ENCODE data around the gene SF3B1. TPM values are rescaled to one million over a fixed set of nuclear protein-coding genes. Genes with fewer than 3 reads are reported as not detected.

The SF3B1 gene
- total and polyA plus RNA-seq, 7 donors, result 89.2 to 162 (median 136) TPM

- H3K4me1 ChIP-seq, result no peaks in the 10 kb centered on the region
- no peaks in the 10 kb centered on the region for H3K36me3 ChIP-seq (ENCODE audit: insufficient read depth in 1 of 2, low read depth in 1 of 2)
- TF ChIP-seq CTCF (IDR thresholded peaks at IDR 0.05), result no peak
- H3K9me3 ChIP-seq, result no peaks in the 10 kb centered on the region
- intact Hi-C loops (cut with DNase I), result no loop called here
- ATAC-seq (no peak), DNase-seq (no peak)
- no peak overlapping the region for H3K4me3 ChIP-seq
- H3K27me3 ChIP-seq (ENCODE audit: insufficient read depth in 3 of 3, low read length in 2 of 3), result no peaks in the 10 kb centered on the region
- no peak overlapping the region for H3K27ac ChIP-seq
Measured at GRCh38 chr2:197360744-197361156, 74.1 kb downstream of the SF3B1 start.

GRCh38 chr2:197359859-197360258 is 75.0 kb downstream of the SF3B1 start:
- WGBS, 3 donors, result 94 to 96% (median 94%) methylated on average over 1 of the region's 1 CpG

GRCh38 chr2:197358931-197359330 is 75.9 kb downstream of the SF3B1 start:
- no peak for ATAC-seq

More at GRCh38 chr2:197359859-197360258, 75.0 kb downstream of the SF3B1 start:
- no peaks in the 10 kb centered on the region for H3K4me1 ChIP-seq
- H3K9me3 ChIP-seq, result no peaks in the 10 kb centered on the region
- intact Hi-C loops (cut with DNase I), result no loop called here
- ATAC-seq (no peak), DNase-seq (no peak)
- no peak for TF ChIP-seq CTCF (IDR thresholded peaks at IDR 0.05)
- H3K27ac ChIP-seq, result no peak overlapping the region
- H3K27me3 ChIP-seq (ENCODE audit: insufficient read depth in 3 of 3, low read length in 2 of 3), result no peaks in the 10 kb centered on the region
- no peak overlapping the region for H3K4me3 ChIP-seq
- no peaks in the 10 kb centered on the region for H3K36me3 ChIP-seq (ENCODE audit: insufficient read depth in 1 of 2, low read depth in 1 of 2)

GRCh38 chr2:197357986-197358385 is 76.8 kb downstream of the SF3B1 start:
- H3K4me1 ChIP-seq, result no peaks in the 10 kb centered on the region
- no peak overlapping the region for H3K27ac ChIP-seq
- H3K27me3 ChIP-seq (ENCODE audit: insufficient read depth in 3 of 3, low read length in 2 of 3), result no peaks in the 10 kb centered on the region
- intact Hi-C loops (cut with DNase I), result no loop called here
- TF ChIP-seq CTCF (IDR thresholded peaks at IDR 0.05), result no peak
- ATAC-seq (no peak), DNase-seq (no peak)
- WGBS, 3 donors, result 37 to 75% (median 42%) methylated on average over 1 of the region's 1 CpG
- no peaks in the 10 kb centered on the region for H3K9me3 ChIP-seq
- H3K4me3 ChIP-seq, result no peak overlapping the region
- no peaks in the 10 kb centered on the region for H3K36me3 ChIP-seq (ENCODE audit: insufficient read depth in 1 of 2, low read depth in 1 of 2)

More at GRCh38 chr2:197358931-197359330, 75.9 kb downstream of the SF3B1 start:
- Histone ChIP-seq H3K27me3 (ENCODE audit: insufficient read depth in 3 of 3, low read length in 2 of 3) (no peaks in the 10 kb centered on the region), H3K9me3 (no peaks in the 10 kb centered on the region), H3K27ac (no peak overlapping the region), H3K36me3 (ENCODE audit: insufficient read depth in 1 of 2, low read depth in 1 of 2) (no peaks in the 10 kb centered on the region), H3K4me3 (no peak overlapping the region), H3K4me1 (no peaks in the 10 kb centered on the region)
- intact Hi-C loops (cut with DNase I), result no loop called here
- no peak for DNase-seq
- 54 to 64% (median 56%) methylated on average over 2 of the region's 2 CpGs for WGBS, 3 donors
- no peak for TF ChIP-seq CTCF (IDR thresholded peaks at IDR 0.05)

GRCh38 chr2:197356136-197356535 is 78.7 kb downstream of the SF3B1 start:
- no peaks in the 10 kb centered on the region for H3K27me3 ChIP-seq (ENCODE audit: insufficient read depth in 3 of 3, low read length in 2 of 3)
- no peak overlapping the region for H3K27ac ChIP-seq
- intact Hi-C loops (cut with DNase I), result no loop called here
- DNase-seq (no peak), ATAC-seq (no peak)
- TF ChIP-seq CTCF (IDR thresholded peaks at IDR 0.05), result no peak
- H3K4me3 ChIP-seq, result no peak overlapping the region
- no peaks in the 10 kb centered on the region for H3K4me1 ChIP-seq
- no peaks in the 10 kb centered on the region for H3K9me3 ChIP-seq
- no peaks in the 10 kb centered on the region for H3K36me3 ChIP-seq (ENCODE audit: insufficient read depth in 1 of 2, low read depth in 1 of 2)
- 75 to 84% (median 79%) methylated on average over 5 of the region's 5 CpGs for WGBS, 3 donors
